Measurements from ENCODE around the gene LZTS3.
"Not testable (repeated sequence)": the region's sequence is repeated elsewhere in the genome, so short reads cannot be mapped to it uniquely, and the experiment has no call there.

The LZTS3 gene

DNA sequence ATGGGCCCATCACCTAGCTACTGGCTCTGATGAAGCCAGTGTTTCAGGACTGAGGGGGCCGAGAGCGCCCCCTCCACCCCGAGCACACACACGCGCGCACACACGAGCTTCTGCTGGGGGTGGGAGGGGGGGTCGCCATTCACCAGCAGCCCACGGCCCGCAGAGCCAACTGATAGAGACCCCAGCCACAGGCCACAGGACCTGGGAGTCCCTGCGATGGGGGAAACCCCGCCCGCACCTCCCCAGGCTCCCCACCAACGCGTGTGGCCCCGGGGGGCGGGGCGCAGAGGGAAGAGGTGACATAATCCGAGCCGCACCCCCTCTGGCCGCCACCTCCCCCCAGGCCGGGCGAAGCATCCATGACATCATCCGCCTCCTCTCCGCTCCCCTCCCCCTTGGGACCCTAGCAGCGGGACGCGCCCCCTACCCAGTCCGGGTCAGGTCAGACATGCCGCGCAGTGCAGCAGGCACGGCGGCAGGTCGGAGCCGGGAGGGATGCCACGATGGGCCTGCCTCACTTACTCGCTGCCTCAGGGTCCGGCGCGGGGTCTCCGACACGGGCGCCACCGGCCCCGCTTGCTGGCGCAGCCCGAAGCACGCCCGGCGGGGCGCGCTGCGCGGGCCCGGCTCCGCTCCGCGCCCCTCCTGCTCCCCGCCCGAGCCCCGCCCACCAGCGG, at the start of gene LZTS3:
LZTS3 (minus strand) TSS at position 617 of the 677 bp plus-strand sequence. CDS start 6,386 bp downstream, outside the sequence.
- peak within 1 kb of the TSS; percentile 71 for H3K27ac ChIP-seq
- H3K4me3 ChIP-seq (ENCODE audit: low read depth, low read length), result peak within 1 kb of the TSS; percentile 97
- no peaks in the 10 kb centered on the region for H3K27me3 ChIP-seq (ENCODE audit: insufficient read depth, low read depth, severe bottlenecking)
- H3K36me3 ChIP-seq, result no peaks in the 10 kb centered on the region; the same call in none of the 2 replicates
- TF ChIP-seq CTCF (IDR thresholded peaks at IDR 0.05; ENCODE audit: low read depth, low read length), result no peak
- H3K9me3 ChIP-seq (ENCODE audit: severe bottlenecking), result no peaks in the 10 kb centered on the region
- peak; percentile 77 for DNase-seq

DNA sequence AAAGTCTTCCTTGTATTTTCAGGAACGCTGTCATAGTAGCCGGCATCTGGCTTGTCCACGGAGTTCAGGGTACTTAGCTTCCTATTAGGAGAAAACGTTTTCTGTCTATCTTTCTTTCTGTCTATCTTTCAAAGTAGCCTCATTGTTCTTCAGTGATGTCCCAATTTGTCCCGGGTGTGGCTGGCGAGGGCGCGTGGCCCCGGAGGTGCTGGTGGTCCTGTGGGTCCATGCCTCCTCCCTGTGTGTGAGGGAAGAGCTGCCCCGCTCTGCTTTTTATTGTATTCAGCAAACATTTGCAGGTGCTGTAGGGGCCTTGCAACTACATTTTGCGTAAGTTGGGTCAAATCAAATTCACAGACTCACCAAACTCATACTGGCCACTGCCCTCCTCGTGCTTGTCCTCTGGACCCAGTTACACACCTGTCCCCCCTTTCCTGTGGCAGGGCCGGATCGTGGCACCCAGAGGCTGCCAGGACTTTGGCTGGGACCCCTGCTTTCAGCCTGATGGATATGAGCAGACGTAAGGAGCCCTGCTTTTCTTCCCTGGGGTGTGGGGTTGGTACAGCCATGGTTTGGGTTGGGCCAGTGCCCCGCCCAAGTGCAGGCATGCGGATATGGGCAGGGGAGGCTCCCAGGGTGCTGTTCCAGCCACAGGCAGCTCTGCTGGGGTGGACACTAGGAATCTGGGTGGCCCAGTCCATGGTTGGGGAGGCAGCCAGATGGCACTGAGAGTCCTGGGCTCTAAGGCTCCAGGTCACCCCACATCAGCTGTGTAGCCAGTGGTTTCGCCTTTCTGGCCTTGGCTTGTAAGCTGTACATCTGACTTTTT, 48.3 kb upstream of the LZTS3 start:
- no peak overlapping the region for H3K27ac ChIP-seq
- H3K27me3 ChIP-seq (ENCODE audit: insufficient read depth, low read depth, severe bottlenecking), result no peaks in the 10 kb centered on the region
- H3K4me3 ChIP-seq (ENCODE audit: low read depth, low read length), result no peak overlapping the region
- H3K9me3 ChIP-seq (ENCODE audit: severe bottlenecking), result no peaks in the 10 kb centered on the region
- DNase-seq, result no peak
- peaks cover 19% of the 10 kb centered on the region for H3K36me3 ChIP-seq
- no peak for TF ChIP-seq CTCF (IDR thresholded peaks at IDR 0.05; ENCODE audit: low read depth, low read length)

DNA sequence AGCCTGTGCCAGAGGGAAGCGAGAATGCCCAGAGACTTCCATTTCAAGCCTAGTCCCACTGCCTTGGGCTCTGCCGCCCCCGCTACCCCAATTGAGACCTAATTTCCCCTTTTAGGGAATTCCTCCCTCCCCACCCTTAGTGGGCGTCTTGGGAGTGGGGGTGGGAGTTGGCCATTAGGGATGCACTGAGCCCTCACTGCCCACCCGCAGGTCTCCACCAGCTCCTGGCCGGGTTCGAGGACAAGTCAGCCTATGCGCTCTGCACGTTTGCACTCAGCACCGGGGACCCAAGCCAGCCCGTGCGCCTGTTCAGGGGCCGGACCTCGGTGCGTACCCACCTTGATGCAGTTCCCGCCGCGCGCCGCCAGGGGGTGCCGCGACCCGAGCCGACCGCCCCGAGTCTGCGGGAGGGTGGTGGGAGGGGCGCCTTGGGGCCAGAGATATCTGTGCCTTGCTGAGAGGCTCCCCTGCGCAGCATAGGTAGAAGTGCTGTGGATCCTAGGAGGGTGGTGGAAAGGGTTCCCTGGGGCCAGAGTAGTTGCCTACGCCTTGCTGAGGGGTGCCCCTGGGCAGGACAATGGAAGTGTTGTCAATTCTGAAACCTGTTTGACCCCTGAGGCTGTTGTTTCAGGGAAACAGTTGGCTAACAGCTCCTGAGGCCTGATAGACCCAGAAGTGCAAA, 45.1 kb upstream of the LZTS3 start:
- TF ChIP-seq CTCF (IDR thresholded peaks at IDR 0.05; ENCODE audit: low read depth, low read length), result peak; percentile 87
- peaks cover 29% of the 10 kb centered on the region for H3K36me3 ChIP-seq
- no peak overlapping the region for H3K27ac ChIP-seq
- no peaks in the 10 kb centered on the region for H3K9me3 ChIP-seq (ENCODE audit: severe bottlenecking)
- no peaks in the 10 kb centered on the region for H3K27me3 ChIP-seq (ENCODE audit: insufficient read depth, low read depth, severe bottlenecking)
- no peak overlapping the region for H3K4me3 ChIP-seq (ENCODE audit: low read depth, low read length)
- DNase-seq, result peak; percentile 77

DNA sequence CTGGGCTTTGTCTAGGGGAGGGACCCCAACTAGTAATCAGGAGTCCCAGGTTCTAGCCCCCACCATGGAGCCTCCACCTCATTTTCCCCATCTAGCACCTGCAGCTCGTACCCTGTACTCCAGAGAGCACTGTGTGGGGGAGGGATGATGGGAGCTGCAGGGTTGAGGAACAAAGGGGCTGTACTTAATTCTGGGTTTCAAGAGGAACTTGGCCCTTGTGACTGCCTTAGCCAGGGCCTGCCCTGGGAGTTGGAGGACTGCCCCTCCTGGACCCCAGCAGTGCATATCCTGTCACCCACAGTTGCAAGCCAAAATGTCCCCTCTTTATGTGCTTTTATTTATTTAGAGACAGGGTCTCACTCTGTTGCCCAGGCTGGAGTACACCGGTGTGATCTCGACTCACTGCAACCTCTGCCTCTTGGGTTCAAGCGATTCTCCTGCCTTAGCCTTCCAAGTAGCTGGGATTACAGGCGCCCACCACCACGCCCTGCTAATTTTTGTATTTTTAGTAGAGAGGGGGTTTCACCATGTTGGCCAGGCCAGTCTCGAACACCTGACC, 42.1 kb upstream of the LZTS3 start:
- H3K4me3 ChIP-seq (ENCODE audit: low read depth, low read length); DNase-seq; H3K27ac ChIP-seq; H3K27me3 ChIP-seq (ENCODE audit: insufficient read depth, low read depth, severe bottlenecking); H3K9me3 ChIP-seq (ENCODE audit: severe bottlenecking): not testable (repeated sequence)
- peaks cover 27% of the 10 kb centered on the region for H3K36me3 ChIP-seq

GRCh38 chr20:3213226-3213625, 39.9 kb upstream of the LZTS3 start:
- peaks cover 23% of the 10 kb centered on the region for H3K36me3 ChIP-seq
- TF ChIP-seq CTCF (IDR thresholded peaks at IDR 0.05; ENCODE audit: low read depth, low read length), result no peak
- no peak for DNase-seq

DNA sequence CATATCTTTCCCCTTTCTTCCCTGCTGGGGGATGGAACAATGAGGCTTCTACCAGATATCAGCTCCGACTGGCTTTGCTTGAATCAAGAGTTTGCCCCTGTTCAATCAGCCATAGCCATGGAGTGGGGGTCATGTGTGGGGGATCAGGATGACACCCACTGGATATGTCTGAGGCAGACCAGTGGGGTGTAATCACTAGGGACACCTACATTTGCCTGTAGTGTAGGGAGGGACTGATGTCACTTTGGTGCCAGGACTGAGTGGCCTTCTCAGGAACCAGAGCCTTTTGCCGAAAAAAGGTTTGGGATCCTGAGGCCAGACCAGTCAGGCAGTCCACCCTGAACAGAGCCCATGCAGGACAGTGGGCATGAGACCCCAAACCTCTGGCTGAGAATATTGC, 37.0 kb upstream of the LZTS3 start:
- DNase-seq, result no peak
- Histone ChIP-seq H3K27me3 (ENCODE audit: insufficient read depth, low read depth, severe bottlenecking) (no peaks in the 10 kb centered on the region), H3K27ac (no peak overlapping the region), H3K36me3 (peaks cover 10% of the 10 kb centered on the region), H3K4me3 (ENCODE audit: low read depth, low read length) (peak overlapping the region; percentile 68), H3K9me3 (ENCODE audit: severe bottlenecking) (no peaks in the 10 kb centered on the region)
- no peak for TF ChIP-seq CTCF (IDR thresholded peaks at IDR 0.05; ENCODE audit: low read depth, low read length)

More at GRCh38 chr20:3213226-3213625, 39.9 kb upstream of the LZTS3 start:
- no peaks in the 10 kb centered on the region for H3K9me3 ChIP-seq (ENCODE audit: severe bottlenecking)
- no peak overlapping the region for H3K27ac ChIP-seq
- no peak overlapping the region for H3K4me3 ChIP-seq (ENCODE audit: low read depth, low read length)
- H3K27me3 ChIP-seq (ENCODE audit: insufficient read depth, low read depth, severe bottlenecking), result no peaks in the 10 kb centered on the region
